Suprapubic skin (tissue), 3 donors: Measurements from ENCODE around the gene OSMR.

Source experiments
- CTCF ChIP-seq, 2 donors: fragments of 200-600 bp in 1 of 2; fragments of 450-650 bp in 1 of 2; sonication (generic) in 1 of 2; IDR thresholded peaks; one replicate each; pipeline ENCODE4 v1.5.1; 2016 to 2019; ENCODE audit warnings: antibody characterized with exemption in 2 of 2, mild to moderate bottlenecking in 1 of 2, moderate library complexity in 1 of 2
- EP300 ChIP-seq: sonication (generic); formaldehyde crosslinking; IDR thresholded peaks from one replicate; pipeline ENCODE4 v1.6.1; 2017; ENCODE audit warnings: antibody characterized with exemption
- POLR2A ChIP-seq, 2 donors: fragments of 450-650 bp; IDR thresholded peaks; one replicate each; pipeline ENCODE4 v1.6.1; 2017; ENCODE audit warnings: antibody characterized with exemption in 2 of 2, mild to moderate bottlenecking in 2 of 2, moderate library complexity in 2 of 2

GRCh38 chr5:38806775-38807258 is 39.0 kb upstream of the OSMR start:
- TF ChIP-seq EP300 (no peak), CTCF (IDR thresholded peaks at IDR 0.05) (no peak), POLR2A (IDR thresholded peaks at IDR 0.05) (no peak)
